Activated gamma-delta T cell treated with anti-CD3 and anti-CD28 coated beads, Interleukin-2, amount 50 U/mL, for 16 hours (primary cell): ENCODE results near the gene ADAMTS2.

Source experiments
- DNase-seq: peaks from one replicate; pipeline ENCODE4 v3.0.0-alpha.2; 2020; ENCODE audit warnings: low read depth

The ADAMTS2 gene

GRCh38 chr5:179124853-179125788, 220.1 kb downstream of the ADAMTS2 start:
- DNase-seq: no peak

GRCh38 chr5:179124273-179124852, 220.9 kb downstream of the ADAMTS2 start:
- no peak for DNase-seq

GRCh38 chr5:179123491-179124272, 221.6 kb downstream of the ADAMTS2 start:
- no peak for DNase-seq

- DNase-seq: no peak
Observed at GRCh38 chr5:179123109-179123426, 222.2 kb downstream of the ADAMTS2 start.

GRCh38 chr5:179122411-179123108, 222.7 kb downstream of the ADAMTS2 start:
- no peak for DNase-seq

GRCh38 chr5:179121667-179122111, 223.6 kb downstream of the ADAMTS2 start:
- no peak for DNase-seq

GRCh38 chr5:179120951-179121666, 224.2 kb downstream of the ADAMTS2 start:
- no peak for DNase-seq

GRCh38 chr5:179120421-179120861, 224.8 kb downstream of the ADAMTS2 start:
- DNase-seq: no peak

GRCh38 chr5:179119415-179120170, 225.7 kb downstream of the ADAMTS2 start:
- DNase-seq: no peak

GRCh38 chr5:179118756-179119414, 226.4 kb downstream of the ADAMTS2 start:
- no peak for DNase-seq

- no peak for DNase-seq
Observed at GRCh38 chr5:179118338-179118737, 226.9 kb downstream of the ADAMTS2 start.

- no peak for DNase-seq
Observed at GRCh38 chr5:179115845-179116524, 229.3 kb downstream of the ADAMTS2 start.

- no peak for DNase-seq
Observed at GRCh38 chr5:179115307-179115706, 230.0 kb downstream of the ADAMTS2 start.

GRCh38 chr5:179114756-179115155, 230.5 kb downstream of the ADAMTS2 start:
- no peak for DNase-seq

GRCh38 chr5:179113945-179114641, 231.2 kb downstream of the ADAMTS2 start:
- DNase-seq: no peak

- DNase-seq: no peak
Observed at GRCh38 chr5:179113143-179113530, 232.1 kb downstream of the ADAMTS2 start.

- no peak for DNase-seq
Observed at GRCh38 chr5:179112469-179113142, 232.7 kb downstream of the ADAMTS2 start.
